K562 (cell line): ENCODE results near the gene RAP1A. TPM values are rescaled to one million over a fixed set of nuclear protein-coding genes. Genes with fewer than 3 reads are reported as not detected.

Experiments used
- LEF1 ChIP-seq: fragments of 450-650 bp; IDR thresholded peaks from 2 replicates; pipeline ENCODE4 v1.6.1; 2016; ENCODE audit warnings: mild to moderate bottlenecking
- MCM3 ChIP-seq: fragments of 450-650 bp; IDR thresholded peaks from 2 replicates; pipeline ENCODE4 v1.6.1; 2016
- NFYB ChIP-seq: IDR thresholded peaks from 2 replicates; pipeline ENCODE4 v1.6.1; 2011; ENCODE audit warnings: mild to moderate bottlenecking, moderate library complexity; ENCODE audit not compliant: insufficient read length; ENCODE audit errors: extremely low read depth
- PPARD ChIP-seq: fragments of 250-450 bp; sonication (Bioruptor Pico); IDR thresholded peaks from 2 replicates; pipeline ENCODE4 v1.8.0; 2022; ENCODE audit warnings: inconsistent platforms, mild to moderate bottlenecking, moderate library complexity
- TEAD4 ChIP-seq, 2 experiments: sonication (generic) in 1 of 2; formaldehyde crosslinking in 1 of 2; IDR thresholded peaks; 2 replicates each; pipeline versions ENCODE4 v1.6.1 to v1.8.0; 2012 to 2022; ENCODE audit warnings: borderline replicate concordance in 1 of 2, inconsistent platforms in 1 of 2, low read length in 1 of 2, mild to moderate bottlenecking in 1 of 2, missing genetic modification reagents in 1 of 2
- ZFP1 ChIP-seq: fragments of 450-650 bp; formaldehyde crosslinking; IDR thresholded peaks from 2 replicates; pipeline ENCODE4 v1.4.0; 2020; ENCODE audit warnings: mild to moderate bottlenecking, mixed read lengths
- polyA plus RNA-seq, 8 experiments: library from polyadenylated mRNA; depleted of rRNA in 4 of 8; stranded (reverse) in 5 of 8; unstranded in 3 of 8; fragments of >200 nt; fragmentation: Nextera tagmentation in 2 of 8; fragmentation: Illumina TruSeq in 1 of 8; extraction: Ambion mirVana in 2 of 8; extraction: Trizol in 1 of 8; gene quantifications; 2 replicates each; pipeline versions ENCODE4 v1.2.1 to v1.2.3, GENCODE V29; 2011 to 2014; ENCODE audit warnings: inconsistent platforms in 1 of 8, missing spikeins in 1 of 8
- total RNA-seq, 7 experiments: library from RNA; depleted of rRNA in 6 of 7; stranded (reverse); fragments of >200 nt in 6 of 7; fragmentation: Illumina TruSeq in 2 of 7; extraction: Trizol in 2 of 7; gene quantifications; 2 replicates each; pipeline versions ENCODE4 v1.2.1 to v1.2.3, GENCODE V29; 2011 to 2021; ENCODE audit warnings: low replicate concordance in 1 of 7
- TF ChIP-seq, protein P1 (sequence below), 2 experiments: fragments of 450-650 bp; IDR thresholded peaks; 2 replicates each; pipeline ENCODE4 v1.6.1; 2016; ENCODE audit warnings: mild to moderate bottlenecking in 2 of 2, borderline replicate concordance in 1 of 2, low read depth in 1 of 2, moderate library complexity in 1 of 2
- TF ChIP-seq, protein P2 (sequence below): sonication (generic); formaldehyde crosslinking; IDR thresholded peaks from 2 replicates; pipeline ENCODE4 v1.8.0; 2022; ENCODE audit warnings: missing genetic modification reagents, mild to moderate bottlenecking, moderate library complexity, borderline replicate concordance
- TF ChIP-seq, protein P3 (sequence below): IDR thresholded peaks from 2 replicates; pipeline ENCODE4 v1.6.1; 2014; ENCODE audit warnings: antibody characterized with exemption
- TF ChIP-seq, protein P4 (sequence below), 2 experiments: fragments of 450-650 bp in 1 of 2; IDR thresholded peaks; 2 replicates each; pipeline ENCODE4 v1.6.1; 2011 to 2017; ENCODE audit warnings: low read depth in 2 of 2, antibody characterized with exemption in 1 of 2, borderline replicate concordance in 1 of 2, low read length in 1 of 2, mild to moderate bottlenecking in 1 of 2, mixed read lengths in 1 of 2; ENCODE audit not compliant: control insufficient read depth in 1 of 2

RAP1A gene
- total and polyA plus RNA-seq, 9 of the 15 experiments (the other 6 are each of a cell fraction or from before 2014, with no cell fraction given): 13.4 to 86.2 (median 32.5) TPM

DNA sequence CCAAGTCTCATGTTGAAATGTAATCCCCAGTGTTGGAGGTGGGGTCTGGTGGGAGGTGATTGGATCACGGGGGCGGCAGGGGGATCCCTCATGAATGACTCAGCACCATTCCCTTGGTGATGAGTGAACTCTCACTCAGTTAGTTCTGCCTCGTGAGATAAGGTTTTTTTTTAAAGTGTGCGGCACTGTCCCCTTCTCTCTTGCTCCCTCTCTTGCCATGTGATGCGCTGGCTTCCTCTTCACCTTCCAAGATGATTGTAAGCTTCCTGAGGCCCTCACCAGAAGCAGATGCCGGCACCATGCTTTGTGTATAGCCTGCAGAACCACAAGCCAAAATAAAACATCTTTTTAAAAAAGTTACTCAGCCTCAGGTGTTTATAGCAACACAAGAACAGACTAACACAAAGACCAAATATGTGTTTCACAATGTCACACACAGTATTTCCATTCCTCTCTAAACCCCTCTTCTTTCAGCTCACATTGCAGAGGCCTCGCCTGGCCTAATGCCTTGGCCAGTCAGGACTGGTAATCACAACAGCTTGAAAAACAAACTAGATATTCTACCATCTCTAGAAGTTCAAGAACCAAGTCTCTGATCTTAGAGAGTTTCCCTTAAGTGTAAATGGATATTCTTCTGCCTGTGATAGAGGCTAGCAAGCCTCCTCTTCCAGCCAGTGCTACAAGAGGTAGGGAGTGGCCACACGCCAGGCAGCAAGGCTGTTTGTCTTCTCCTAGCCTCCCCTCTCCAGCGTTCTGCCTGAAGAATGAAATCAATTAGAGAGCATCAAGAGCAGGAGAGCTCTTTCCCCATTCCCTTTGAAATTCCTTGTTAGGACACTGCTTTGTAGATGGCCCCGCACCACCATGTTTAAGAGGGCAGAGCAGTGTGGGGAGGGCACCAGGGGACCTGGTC lies 19.6 kb upstream of the RAP1A start (continued):
- TF ChIP-seq, protein P1, sequence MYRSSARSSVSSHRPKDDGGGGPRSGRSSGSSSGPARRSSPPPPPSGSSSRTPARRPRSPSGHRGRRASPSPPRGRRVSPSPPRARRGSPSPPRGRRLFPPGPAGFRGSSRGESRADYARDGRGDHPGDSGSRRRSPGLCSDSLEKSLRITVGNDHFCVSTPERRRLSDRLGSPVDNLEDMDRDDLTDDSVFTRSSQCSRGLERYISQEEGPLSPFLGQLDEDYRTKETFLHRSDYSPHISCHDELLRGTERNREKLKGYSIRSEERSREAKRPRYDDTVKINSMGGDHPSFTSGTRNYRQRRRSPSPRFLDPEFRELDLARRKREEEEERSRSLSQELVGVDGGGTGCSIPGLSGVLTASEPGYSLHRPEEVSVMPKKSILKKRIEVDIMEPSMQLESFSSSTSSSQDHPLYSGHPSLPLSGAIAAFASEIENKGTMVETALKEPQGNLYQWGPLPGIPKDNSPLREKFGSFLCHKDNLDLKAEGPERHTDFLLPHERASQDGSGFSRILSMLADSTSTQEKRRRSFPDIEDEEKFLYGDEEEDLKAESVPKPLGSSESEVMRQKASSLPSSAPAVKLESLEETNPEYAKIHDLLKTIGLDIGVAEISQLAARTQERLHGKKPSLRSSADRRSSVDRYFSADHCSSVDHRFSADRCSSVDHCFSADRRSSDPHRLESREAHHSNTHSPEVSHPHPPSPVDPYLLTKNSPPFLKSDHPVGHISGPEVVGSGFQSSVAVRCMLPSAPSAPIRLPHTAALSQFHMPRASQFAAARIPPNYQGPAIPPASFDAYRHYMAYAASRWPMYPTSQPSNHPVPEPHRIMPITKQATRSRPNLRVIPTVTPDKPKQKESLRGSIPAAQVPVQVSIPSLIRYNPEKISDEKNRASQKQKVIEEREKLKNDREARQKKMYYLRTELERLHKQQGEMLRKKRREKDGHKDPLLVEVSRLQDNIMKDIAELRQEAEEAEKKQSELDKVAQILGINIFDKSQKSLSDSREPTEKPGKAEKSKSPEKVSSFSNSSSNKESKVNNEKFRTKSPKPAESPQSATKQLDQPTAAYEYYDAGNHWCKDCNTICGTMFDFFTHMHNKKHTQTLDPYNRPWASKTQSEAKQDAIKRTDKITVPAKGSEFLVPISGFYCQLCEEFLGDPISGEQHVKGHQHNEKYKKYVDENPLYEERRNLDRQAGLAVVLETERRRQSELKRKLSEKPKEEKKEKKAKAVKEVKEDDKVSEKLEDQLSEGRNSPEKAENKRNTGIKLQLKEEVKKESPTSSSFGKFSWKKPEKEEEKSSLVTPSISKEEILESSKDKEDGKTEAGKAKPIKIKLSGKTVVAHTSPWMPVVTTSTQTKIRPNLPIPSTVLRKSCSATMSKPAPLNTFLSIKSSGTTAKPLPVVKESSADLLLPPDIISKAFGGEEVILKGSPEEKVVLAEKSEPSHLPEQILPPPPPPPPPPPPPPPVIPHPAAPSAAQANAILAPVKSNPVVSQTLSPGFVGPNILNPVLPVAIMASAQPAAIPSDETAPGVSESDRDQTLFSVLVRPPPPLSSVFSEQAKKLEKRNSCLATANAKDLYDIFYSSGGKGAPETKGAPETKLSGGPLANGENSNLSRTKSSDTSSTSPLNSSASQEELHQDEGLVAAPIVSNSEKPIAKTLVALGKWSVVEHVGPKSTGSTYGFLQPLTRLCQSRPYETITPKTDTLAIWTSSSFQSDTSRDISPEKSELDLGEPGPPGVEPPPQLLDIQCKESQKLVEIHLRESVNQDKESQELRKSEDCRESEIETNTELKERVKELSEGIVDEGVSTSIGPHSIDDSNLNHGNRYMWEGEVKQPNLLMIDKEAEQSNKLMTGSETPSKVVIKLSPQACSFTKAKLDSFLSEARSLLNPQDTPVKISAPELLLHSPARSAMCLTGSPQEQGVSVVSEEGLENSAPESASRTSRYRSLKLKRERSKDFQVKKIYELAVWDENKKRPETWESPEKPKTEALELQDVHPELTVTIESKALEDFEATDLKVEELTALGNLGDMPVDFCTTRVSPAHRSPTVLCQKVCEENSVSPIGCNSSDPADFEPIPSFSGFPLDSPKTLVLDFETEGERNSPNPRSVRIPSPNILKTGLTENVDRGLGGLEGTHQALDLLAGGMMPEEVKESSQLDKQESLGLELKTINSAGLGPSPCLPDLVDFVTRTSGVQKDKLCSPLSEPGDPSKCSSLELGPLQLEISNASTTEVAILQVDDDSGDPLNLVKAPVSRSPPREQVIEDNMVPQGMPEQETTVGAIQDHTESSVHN (IDR thresholded peaks at IDR 0.05; ENCODE audit: borderline replicate concordance in 1 of 2, low read depth in 1 of 2): no peak
- TF ChIP-seq, protein P2, sequence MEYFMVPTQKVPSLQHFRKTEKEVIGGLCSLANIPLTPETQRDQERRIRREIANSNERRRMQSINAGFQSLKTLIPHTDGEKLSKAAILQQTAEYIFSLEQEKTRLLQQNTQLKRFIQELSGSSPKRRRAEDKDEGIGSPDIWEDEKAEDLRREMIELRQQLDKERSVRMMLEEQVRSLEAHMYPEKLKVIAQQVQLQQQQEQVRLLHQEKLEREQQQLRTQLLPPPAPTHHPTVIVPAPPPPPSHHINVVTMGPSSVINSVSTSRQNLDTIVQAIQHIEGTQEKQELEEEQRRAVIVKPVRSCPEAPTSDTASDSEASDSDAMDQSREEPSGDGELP (CRISPR knock-in tag): no peak
- TF ChIP-seq PPARD (CRISPR knock-in tag) (no peak), ZFP1 (CRISPR knock-in tag) (no peak), TEAD4 (IDR thresholded peaks at IDR 0.05; ENCODE audit: low read length) (peak; percentile 40; the same call in 1 of the 2 replicates), TEAD4 (CRISPR knock-in tag; IDR thresholded peaks at IDR 0.05; ENCODE audit: borderline replicate concordance) (no peak), LEF1 (0 out of 2 replicates have a peak, but pooled peaks have one; percentile 23), MCM3 (no peak), NFYB (no peak)
- TF ChIP-seq, protein P3, sequence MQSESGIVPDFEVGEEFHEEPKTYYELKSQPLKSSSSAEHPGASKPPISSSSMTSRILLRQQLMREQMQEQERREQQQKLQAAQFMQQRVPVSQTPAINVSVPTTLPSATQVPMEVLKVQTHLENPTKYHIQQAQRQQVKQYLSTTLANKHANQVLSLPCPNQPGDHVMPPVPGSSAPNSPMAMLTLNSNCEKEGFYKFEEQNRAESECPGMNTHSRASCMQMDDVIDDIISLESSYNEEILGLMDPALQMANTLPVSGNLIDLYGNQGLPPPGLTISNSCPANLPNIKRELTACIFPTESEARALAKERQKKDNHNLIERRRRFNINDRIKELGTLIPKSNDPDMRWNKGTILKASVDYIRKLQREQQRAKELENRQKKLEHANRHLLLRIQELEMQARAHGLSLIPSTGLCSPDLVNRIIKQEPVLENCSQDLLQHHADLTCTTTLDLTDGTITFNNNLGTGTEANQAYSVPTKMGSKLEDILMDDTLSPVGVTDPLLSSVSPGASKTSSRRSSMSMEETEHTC: peak; percentile 56; the same call in 1 of the 2 replicates
- TF ChIP-seq, protein P4, sequence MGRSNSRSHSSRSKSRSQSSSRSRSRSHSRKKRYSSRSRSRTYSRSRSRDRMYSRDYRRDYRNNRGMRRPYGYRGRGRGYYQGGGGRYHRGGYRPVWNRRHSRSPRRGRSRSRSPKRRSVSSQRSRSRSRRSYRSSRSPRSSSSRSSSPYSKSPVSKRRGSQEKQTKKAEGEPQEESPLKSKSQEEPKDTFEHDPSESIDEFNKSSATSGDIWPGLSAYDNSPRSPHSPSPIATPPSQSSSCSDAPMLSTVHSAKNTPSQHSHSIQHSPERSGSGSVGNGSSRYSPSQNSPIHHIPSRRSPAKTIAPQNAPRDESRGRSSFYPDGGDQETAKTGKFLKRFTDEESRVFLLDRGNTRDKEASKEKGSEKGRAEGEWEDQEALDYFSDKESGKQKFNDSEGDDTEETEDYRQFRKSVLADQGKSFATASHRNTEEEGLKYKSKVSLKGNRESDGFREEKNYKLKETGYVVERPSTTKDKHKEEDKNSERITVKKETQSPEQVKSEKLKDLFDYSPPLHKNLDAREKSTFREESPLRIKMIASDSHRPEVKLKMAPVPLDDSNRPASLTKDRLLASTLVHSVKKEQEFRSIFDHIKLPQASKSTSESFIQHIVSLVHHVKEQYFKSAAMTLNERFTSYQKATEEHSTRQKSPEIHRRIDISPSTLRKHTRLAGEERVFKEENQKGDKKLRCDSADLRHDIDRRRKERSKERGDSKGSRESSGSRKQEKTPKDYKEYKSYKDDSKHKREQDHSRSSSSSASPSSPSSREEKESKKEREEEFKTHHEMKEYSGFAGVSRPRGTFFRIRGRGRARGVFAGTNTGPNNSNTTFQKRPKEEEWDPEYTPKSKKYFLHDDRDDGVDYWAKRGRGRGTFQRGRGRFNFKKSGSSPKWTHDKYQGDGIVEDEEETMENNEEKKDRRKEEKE (IDR thresholded peaks at IDR 0.05; ENCODE audit: borderline replicate concordance in 1 of 2, control insufficient read depth in 1 of 2, low read depth in 2 of 2, low read length in 1 of 2): no peak
